ENCODE data around the gene MAP1LC3C. TPM values are rescaled to one million over a fixed set of nuclear protein-coding genes. Genes with fewer than 3 reads are reported as not detected.

MAP1LC3C gene
- total and polyA plus RNA-seq, 2 experiments from 2014 or later, result 0.36 TPM; not detected in 1

DNA sequence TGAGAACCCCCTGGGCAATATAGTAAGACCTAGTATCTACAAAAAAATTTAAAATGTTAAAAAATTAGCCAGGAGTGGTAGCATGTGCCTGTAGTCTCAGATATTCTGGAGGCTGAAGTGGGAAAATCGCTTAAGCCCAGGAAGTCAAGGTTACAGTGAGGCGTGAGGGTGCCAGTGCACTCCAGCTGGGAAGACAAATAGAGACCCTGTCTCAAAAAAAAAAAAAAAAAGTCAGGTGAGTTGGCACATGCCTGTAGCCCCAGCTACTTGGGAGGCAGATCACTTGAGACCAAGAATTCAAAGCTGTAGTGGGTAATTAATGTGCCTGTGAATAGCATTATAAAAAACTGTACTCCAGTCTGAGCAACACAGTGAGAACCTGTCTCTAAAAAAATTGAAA is 36.7 kb downstream of the MAP1LC3C start:
- Histone ChIP-seq H3K9ac (no peak overlapping the region), H3K27me3 (replicated peaks; ENCODE audit: insufficient read depth) (no peaks in the 10 kb centered on the region), H3K4me1 (ENCODE audit: insufficient read depth) (no peaks in the 10 kb centered on the region), H3F3A (ENCODE audit: insufficient read depth) (no peaks in the 10 kb centered on the region), H3K27ac (no peak overlapping the region), H3K9me3 (ENCODE audit: low read depth) (no peaks in the 10 kb centered on the region), H2AFZ (no peak overlapping the region), H3K4me3 (no peak overlapping the region), H3K36me3 (ENCODE audit: low read depth) (no peaks in the 10 kb centered on the region), H3K9me2 (ENCODE audit: insufficient read depth) (no peaks in the 10 kb centered on the region), H3K79me2 (ENCODE audit: insufficient read depth) (no peaks in the 10 kb centered on the region), H3K4me2 (ENCODE audit: unreplicated experiment) (no peak overlapping the region), H4K20me1 (ENCODE audit: insufficient read depth) (no peaks in the 10 kb centered on the region)
- TF ChIP-seq EZH2phosphoT487 (IDR thresholded peaks at IDR 0.05; ENCODE audit: insufficient read depth, low read depth), result no peak
- no peak for TF ChIP-seq EZH2 (IDR thresholded peaks at IDR 0.05; ENCODE audit: insufficient read depth, poor library complexity, severe bottlenecking)
- 93 to 96% methylated on average over 2 of the region's 2 CpGs for WGBS, 2 experiments (ENCODE audit: low coverage in 1 of 2, low lambda C conversion rate in 2 of 2, missing lambda C conversion rate in 2 of 2)
- DNase-seq, result no peak
- in situ Hi-C loops (cut with MboI), result no loop called here

DNA sequence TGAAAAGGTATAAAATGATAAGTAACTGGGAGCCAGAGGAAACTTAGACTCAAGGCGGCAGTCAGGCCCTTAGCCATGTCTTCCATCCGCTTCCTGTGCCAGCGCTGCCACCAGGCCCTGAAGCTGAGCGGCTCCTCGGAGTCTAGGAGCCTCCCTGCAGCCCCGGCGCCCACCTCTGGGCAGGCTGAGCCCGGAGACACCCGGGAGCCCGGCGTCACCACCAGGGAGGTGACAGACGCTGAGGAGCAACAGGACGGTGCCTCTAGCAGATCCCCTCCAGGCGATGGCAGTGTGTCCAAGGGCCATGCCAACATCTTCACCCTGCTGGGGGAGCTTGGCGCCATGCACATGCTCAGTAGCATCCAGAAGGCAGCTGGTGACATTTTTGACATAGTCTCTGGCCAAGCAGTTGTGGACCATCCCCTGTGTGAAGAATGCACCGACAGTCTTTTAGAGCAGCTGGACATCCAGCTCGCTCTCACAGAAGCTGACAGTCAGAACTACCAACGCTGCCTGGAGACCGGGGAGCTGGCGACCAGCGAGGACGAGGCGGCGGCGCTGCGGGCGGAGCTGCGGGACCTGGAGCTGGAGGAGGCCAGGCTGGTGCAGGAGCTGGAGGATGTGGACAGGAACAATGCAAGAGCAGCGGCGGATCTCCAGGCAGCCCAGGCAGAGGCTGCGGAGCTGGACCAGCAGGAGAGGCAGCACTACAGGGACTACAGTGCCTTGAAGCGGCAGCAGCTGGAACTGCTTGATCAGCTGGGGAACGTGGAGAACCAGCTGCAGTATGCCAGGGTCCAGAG is 41.0 kb downstream of the MAP1LC3C start, which contains the start of gene BECN2:
Gene BECN2 (plus strand): TSS at position 76 of the 803 bp plus-strand sequence. CDS start 0 bp downstream, at position 76.
- no peaks in the 10 kb centered on the region for H4K20me1 ChIP-seq (ENCODE audit: insufficient read depth)
- in situ Hi-C loops (cut with MboI), result no loop called here
- no peaks in the 10 kb centered on the region for H3K36me3 ChIP-seq (ENCODE audit: low read depth)
- no peak within 1 kb of the TSS for H3K4me2 ChIP-seq (ENCODE audit: unreplicated experiment)
- no peak within 1 kb of the TSS for H3K4me3 ChIP-seq
- H3K27me3 ChIP-seq (replicated peaks; ENCODE audit: insufficient read depth), result no peaks in the 10 kb centered on the region
- no peak within 1 kb of the TSS for H2AFZ ChIP-seq
- WGBS, 2 experiments (ENCODE audit: low coverage in 1 of 2, low lambda C conversion rate in 2 of 2, missing lambda C conversion rate in 2 of 2), result 86 to 88% methylated on average over 33 of the region's 33 CpGs
- no peaks in the 10 kb centered on the region for H3F3A ChIP-seq (ENCODE audit: insufficient read depth)
- no peaks in the 10 kb centered on the region for H3K9me3 ChIP-seq (ENCODE audit: low read depth)
- no peak within 1 kb of the TSS for H3K27ac ChIP-seq
- H3K9ac ChIP-seq, result no peak within 1 kb of the TSS
- no peak for TF ChIP-seq EZH2phosphoT487 (IDR thresholded peaks at IDR 0.05; ENCODE audit: insufficient read depth, low read depth)
- no peak for TF ChIP-seq EZH2 (IDR thresholded peaks at IDR 0.05; ENCODE audit: insufficient read depth, poor library complexity, severe bottlenecking)
- H3K4me1 ChIP-seq (ENCODE audit: insufficient read depth), result no peaks in the 10 kb centered on the region
- H3K79me2 ChIP-seq (ENCODE audit: insufficient read depth), result no peaks in the 10 kb centered on the region
- H3K9me2 ChIP-seq (ENCODE audit: insufficient read depth), result no peaks in the 10 kb centered on the region
- DNase-seq, result no peak

DNA sequence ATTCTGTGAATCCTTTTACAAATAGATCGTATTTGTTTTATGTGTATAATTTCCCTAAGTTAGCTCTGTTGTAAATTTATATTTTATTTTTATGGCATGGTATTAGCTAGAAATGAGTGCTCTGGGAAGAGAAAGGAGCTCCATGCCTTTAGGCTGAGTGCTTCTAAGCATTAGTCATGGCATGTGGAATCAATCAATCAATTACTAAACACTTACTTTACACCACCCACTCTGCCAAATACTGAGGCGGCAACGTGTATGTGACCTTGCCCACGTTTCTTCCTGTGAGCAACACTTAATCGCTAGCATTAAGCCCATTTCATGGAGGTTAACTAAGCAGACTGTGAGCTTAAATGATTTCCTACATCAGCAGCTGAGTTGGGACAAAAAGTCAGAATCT is 48.5 kb downstream of the MAP1LC3C start:
- peak; percentile 93 for DNase-seq
- no peaks in the 10 kb centered on the region for H3F3A ChIP-seq (ENCODE audit: insufficient read depth)
- 1 to 3% methylated on average over 5 of the region's 5 CpGs for WGBS, 2 experiments (ENCODE audit: low coverage in 1 of 2, low lambda C conversion rate in 2 of 2, missing lambda C conversion rate in 2 of 2)
- H3K4me2 ChIP-seq (ENCODE audit: unreplicated experiment), result peak overlapping the region; percentile 53
- H4K20me1 ChIP-seq (ENCODE audit: insufficient read depth), result no peaks in the 10 kb centered on the region
- H3K9me3 ChIP-seq (ENCODE audit: low read depth), result no peaks in the 10 kb centered on the region
- no peaks in the 10 kb centered on the region for H3K79me2 ChIP-seq (ENCODE audit: insufficient read depth)
- no peaks in the 10 kb centered on the region for H3K9me2 ChIP-seq (ENCODE audit: insufficient read depth)
- H3K27ac ChIP-seq, result peak overlapping the region; percentile 33
- 0 out of 2 replicates have a peak overlapping the region, but pooled peaks have one; percentile 1 for H2AFZ ChIP-seq
- H3K4me1 ChIP-seq (ENCODE audit: insufficient read depth), result peaks cover 9% of the 10 kb centered on the region; the same call in 1 of the 2 replicates
- in situ Hi-C loops (cut with MboI), result no loop called here
- no peaks in the 10 kb centered on the region for H3K27me3 ChIP-seq (replicated peaks; ENCODE audit: insufficient read depth)
- H3K36me3 ChIP-seq (ENCODE audit: low read depth), result no peaks in the 10 kb centered on the region
- no peak overlapping the region for H3K9ac ChIP-seq
- no peak for TF ChIP-seq EZH2 (IDR thresholded peaks at IDR 0.05; ENCODE audit: insufficient read depth, poor library complexity, severe bottlenecking)
- no peak for TF ChIP-seq EZH2phosphoT487 (IDR thresholded peaks at IDR 0.05; ENCODE audit: insufficient read depth, low read depth)
- H3K4me3 ChIP-seq, result 0 out of 2 replicates have a peak overlapping the region, but pooled peaks have one; percentile 5

DNA sequence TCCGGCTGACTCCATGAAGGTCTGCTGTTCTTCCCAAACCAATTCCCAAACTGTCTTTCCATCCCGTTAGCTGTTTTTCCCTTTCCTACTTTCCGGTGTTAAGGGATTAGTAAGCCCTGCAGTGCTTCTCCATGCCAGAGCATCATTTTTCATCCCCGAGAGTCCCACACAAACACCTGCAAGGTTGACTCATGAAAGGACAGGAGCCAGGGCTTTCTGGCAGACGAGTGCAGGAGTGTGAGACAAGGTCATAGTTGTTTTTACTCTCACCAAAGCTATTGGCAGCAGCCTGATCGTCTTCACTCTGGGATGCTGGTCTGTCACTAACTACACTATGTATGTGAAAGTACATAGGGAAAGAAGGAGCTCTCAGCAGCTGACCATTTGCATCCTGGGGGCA is 51.5 kb downstream of the MAP1LC3C start:
- Histone ChIP-seq H3K4me2 (ENCODE audit: unreplicated experiment) (no peak overlapping the region), H4K20me1 (ENCODE audit: insufficient read depth) (no peaks in the 10 kb centered on the region), H3K4me1 (ENCODE audit: insufficient read depth) (peaks cover 9% of the 10 kb centered on the region; the same call in 1 of the 2 replicates), H2AFZ (no peak overlapping the region), H3K4me3 (no peak overlapping the region), H3K9me3 (ENCODE audit: low read depth) (no peaks in the 10 kb centered on the region), H3K27me3 (replicated peaks; ENCODE audit: insufficient read depth) (no peaks in the 10 kb centered on the region), H3K36me3 (ENCODE audit: low read depth) (no peaks in the 10 kb centered on the region), H3F3A (ENCODE audit: insufficient read depth) (no peaks in the 10 kb centered on the region), H3K9me2 (ENCODE audit: insufficient read depth) (no peaks in the 10 kb centered on the region), H3K79me2 (ENCODE audit: insufficient read depth) (no peaks in the 10 kb centered on the region), H3K9ac (no peak overlapping the region), H3K27ac (no peak overlapping the region)
- in situ Hi-C loops (cut with MboI), result no loop called here
- WGBS, 2 experiments (ENCODE audit: low coverage in 1 of 2, low lambda C conversion rate in 2 of 2, missing lambda C conversion rate in 2 of 2), result 69 to 71% methylated on average over 6 of the region's 6 CpGs
- TF ChIP-seq EZH2 (IDR thresholded peaks at IDR 0.05; ENCODE audit: insufficient read depth, poor library complexity, severe bottlenecking) (no peak), EZH2phosphoT487 (IDR thresholded peaks at IDR 0.05; ENCODE audit: insufficient read depth, low read depth) (no peak)
- DNase-seq, result no peak

Other genes starting within 250 kb of the MAP1LC3C start
- gene EXO1, start 150.9 kb downstream of the MAP1LC3C start, total RNA-seq (2014; rRNA removed; shearing (Covaris generic)), result 6.2 and 14.2 TPM in 2 replicates
- 6.2 and 6.3 TPM in 2 replicates for gene EXO1, start 150.9 kb downstream of the MAP1LC3C start, polyA plus RNA-seq (2016; fragmentation: Nextera tagmentation; extraction: Ambion mirVana)
- not detected in 2 replicates for gene BECN2, start 41.3 kb downstream of the MAP1LC3C start, total RNA-seq (2014; rRNA removed; shearing (Covaris generic))
- gene BECN2, start 41.3 kb downstream of the MAP1LC3C start, polyA plus RNA-seq (2016; fragmentation: Nextera tagmentation; extraction: Ambion mirVana), result not detected in 2 replicates